SU-DHL-6 (cell line): Measurements from ENCODE around the gene TANGO2.

Source experiments
- H2AFZ ChIP-seq: fragments of 200-600 bp; sonication (generic); 2 replicates; pipeline ENCODE4 v1.6.1; 2014; ENCODE audit warnings: low read depth, mild to moderate bottlenecking, moderate library complexity, mixed read lengths, antibody characterized with exemption, low read length; ENCODE audit not compliant: severe bottlenecking
- H3F3A ChIP-seq: fragments of 200-600 bp; shearing (Covaris generic); 2 replicates; pipeline ENCODE4 v1.6.0; 2016; ENCODE audit warnings: antibody characterized with exemption, mild to moderate bottlenecking; ENCODE audit not compliant: insufficient read depth
- H3K27ac ChIP-seq: fragments of 200-600 bp; sonication (generic); 2 replicates; pipeline ENCODE4 v1.5.1; 2016; ENCODE audit warnings: low read depth, mild to moderate bottlenecking, low read length, moderate library complexity, mixed read lengths
- H3K27me3 ChIP-seq: fragments of 200-600 bp; sonication (generic), shearing (Covaris generic); 2 replicates; pipeline ENCODE4 v1.6.0; 2014; ENCODE audit warnings: mild to moderate bottlenecking, low read length
- H3K36me3 ChIP-seq: fragments of 200-600 bp; sonication (generic); 2 replicates; pipeline ENCODE4 v1.6.1; 2014; ENCODE audit warnings: mild to moderate bottlenecking, low read length, mixed read lengths
- H3K4me2 ChIP-seq: fragments of 300-600, 200-600 bp; shearing (Covaris generic), sonication (generic); 2 replicates; pipeline ENCODE4 v1.6.0; 2014; ENCODE audit warnings: low read length, low read depth, mild to moderate bottlenecking; ENCODE audit not compliant: poor library complexity, severe bottlenecking
- H3K4me3 ChIP-seq: fragments of 200-600 bp; sonication (generic); 2 replicates; pipeline ENCODE4 v1.5.1; 2014; ENCODE audit warnings: antibody characterized with exemption, low read length, mild to moderate bottlenecking, mixed read lengths; ENCODE audit not compliant: insufficient read depth, poor library complexity, severe bottlenecking
- H3K79me2 ChIP-seq: fragments of 200-600 bp; sonication (generic); 2 replicates; pipeline ENCODE4 v1.6.1; 2014; ENCODE audit warnings: mild to moderate bottlenecking, low read length, moderate library complexity; ENCODE audit not compliant: insufficient read depth
- H3K9ac ChIP-seq: fragments of 200-600 bp; sonication (generic); 2 replicates; pipeline ENCODE4 v1.7.0; 2014; ENCODE audit warnings: mild to moderate bottlenecking, low read length
- H3K9me2 ChIP-seq: fragments of 200-600 bp; sonication (generic); replicated peaks from 2 replicates; pipeline ENCODE4 v1.6.1; 2014; ENCODE audit warnings: low read length; ENCODE audit not compliant: insufficient read depth
- H3K9me3 ChIP-seq: fragments of 200-600 bp; sonication (generic); 2 replicates; pipeline ENCODE4 v1.6.1; 2014; ENCODE audit warnings: low read length, mixed read lengths; ENCODE audit not compliant: insufficient read depth
- H4K20me1 ChIP-seq: fragments of 200-600 bp; sonication (generic); 2 replicates; pipeline ENCODE4 v1.6.1; 2014; ENCODE audit warnings: low read depth, mild to moderate bottlenecking, antibody characterized with exemption, low read length, moderate library complexity, mixed read lengths
- CTCF ChIP-seq: fragments of 200-600 bp; sonication (generic); IDR thresholded peaks from one replicate; pipeline ENCODE4 v1.5.1; 2017; ENCODE audit warnings: antibody characterized with exemption, mild to moderate bottlenecking, low read length, moderate library complexity; ENCODE audit not compliant: insufficient read depth, poor library complexity, severe bottlenecking
- EZH2phosphoT487 ChIP-seq: fragments of 200-600 bp; sonication (generic), shearing (Covaris generic); conservative IDR thresholded peaks from 2 replicates; pipeline ENCODE4 v1.6.1; 2018; ENCODE audit warnings: mild to moderate bottlenecking, antibody characterized with exemption, low read length, moderate library complexity, mixed read lengths

The TANGO2 gene

GRCh38 chr22:20008221-20008995 is 12.5 kb upstream of the TANGO2 start:
- H3F3A ChIP-seq, result no peaks in the 10 kb centered on the region
- H3K4me3 ChIP-seq, result no peak overlapping the region
- no peaks in the 10 kb centered on the region for H3K79me2 ChIP-seq
- H3K4me2 ChIP-seq, result no peak overlapping the region
- H3K36me3 ChIP-seq, result no peaks in the 10 kb centered on the region
- no peak overlapping the region for H3K9ac ChIP-seq
- H2AFZ ChIP-seq, result no peak overlapping the region
- H4K20me1 ChIP-seq, result no peaks in the 10 kb centered on the region
- H3K27ac ChIP-seq, result no peak overlapping the region
- H3K9me2 ChIP-seq, result no peaks in the 10 kb centered on the region
- H3K27me3 ChIP-seq, result no peaks in the 10 kb centered on the region
- H3K9me3 ChIP-seq, result no peaks in the 10 kb centered on the region
- no peak for TF ChIP-seq CTCF
- no peak for TF ChIP-seq EZH2phosphoT487

GRCh38 chr22:20009018-20009491 is 11.9 kb upstream of the TANGO2 start:
- Histone ChIP-seq H3K27ac (no peak overlapping the region), H3F3A (no peaks in the 10 kb centered on the region), H3K27me3 (no peaks in the 10 kb centered on the region)

GRCh38 chr22:20009582-20010306 is 11.2 kb upstream of the TANGO2 start:
- no peaks in the 10 kb centered on the region for H3K36me3 ChIP-seq
- H3K4me2 ChIP-seq, result no peak overlapping the region
- no peak overlapping the region for H3K9ac ChIP-seq
- H3K27me3 ChIP-seq, result no peaks in the 10 kb centered on the region
- no peak overlapping the region for H2AFZ ChIP-seq
- H3K4me3 ChIP-seq, result no peak overlapping the region
- H3K9me3 ChIP-seq, result no peaks in the 10 kb centered on the region
- H3F3A ChIP-seq, result no peaks in the 10 kb centered on the region
- H3K9me2 ChIP-seq, result no peaks in the 10 kb centered on the region
- H4K20me1 ChIP-seq, result no peaks in the 10 kb centered on the region
- no peaks in the 10 kb centered on the region for H3K79me2 ChIP-seq
- no peak overlapping the region for H3K27ac ChIP-seq
- TF ChIP-seq CTCF, result no peak
- no peak for TF ChIP-seq EZH2phosphoT487

More at GRCh38 chr22:20009018-20009491, 11.9 kb upstream of the TANGO2 start:
- TF ChIP-seq CTCF (no peak), EZH2phosphoT487 (no peak)
- Histone ChIP-seq H3K36me3 (no peaks in the 10 kb centered on the region), H3K9me2 (no peaks in the 10 kb centered on the region), H3K4me3 (no peak overlapping the region), H3K4me2 (no peak overlapping the region), H4K20me1 (no peaks in the 10 kb centered on the region), H3K9me3 (no peaks in the 10 kb centered on the region), H2AFZ (no peak overlapping the region), H3K9ac (no peak overlapping the region), H3K79me2 (no peaks in the 10 kb centered on the region)
